Caco-2 (cell line): ENCODE measurements around the gene GJB6. TPM values are rescaled to one million over a fixed set of nuclear protein-coding genes. Genes with fewer than 3 reads are reported as not detected.

Experiments
- BruUV-seq: library from RNA; stranded (reverse); fragments of 400-500 nt; replicated peaks from 2 replicates; lab custom pipeline; 2021; lab: Mats Ljungman, UMichigan
- CTCF ChIA-PET: fragments of 300-600 bp; sonication (Branson Sonifier 250); formaldehyde crosslinking; loops from one replicate; lab custom pipeline; 2022; ENCODE audit warnings: antibody characterized with exemption; lab: Charles Lee
- POLR2A ChIA-PET: fragments of 300-600 bp; sonication (Branson Sonifier 250); formaldehyde crosslinking; loops from one replicate; lab custom pipeline; 2022; ENCODE audit warnings: antibody characterized with exemption; lab: Charles Lee
- DNase-seq, 2 experiments: peaks; one replicate each; pipeline versions ENCODE4 v3.0.0 to v3.0.0-alpha.2; 2020 to 2022
- H3K27me3 ChIP-seq: replicated peaks from 2 replicates; pipeline ENCODE4 v1.6.0; 2011; ENCODE audit warnings: low read length; ENCODE audit not compliant: control insufficient read depth, insufficient read depth
- H3K36me3 ChIP-seq: 2 replicates; pipeline ENCODE4 v1.5.1; 2011; ENCODE audit warnings: low read length; ENCODE audit not compliant: control insufficient read depth, insufficient read depth
- H3K4me1 ChIP-seq: fragments of 250-450 bp; sonication (Bioruptor Pico); 2 replicates; pipeline ENCODE4 v1.5.1; 2020; ENCODE audit warnings: mild to moderate bottlenecking
- H3K4me3 ChIP-seq: 2 replicates; pipeline ENCODE4 v1.5.1; 2011; ENCODE audit warnings: low read depth, mild to moderate bottlenecking, control low read depth, low read length
- H3K9me3 ChIP-seq: fragments of 250-450 bp; sonication (Bioruptor Pico); 2 replicates; pipeline ENCODE4 v1.5.1; 2020; ENCODE audit warnings: mild to moderate bottlenecking, moderate library complexity
- H3K27ac Mint-ChIP-seq: one replicate; pipeline ENCODE4 v1.8.0; 2022; ENCODE audit warnings: mixed read lengths; ENCODE audit not compliant: unreplicated experiment
- H3K27me3 Mint-ChIP-seq: one replicate; pipeline ENCODE4 v1.8.0; 2022; ENCODE audit warnings: mixed read lengths; ENCODE audit not compliant: insufficient read depth, unreplicated experiment
- H3K36me3 Mint-ChIP-seq: one replicate; pipeline ENCODE4 v1.8.0; 2022; ENCODE audit warnings: mild to moderate bottlenecking, mixed read lengths; ENCODE audit not compliant: insufficient read depth, unreplicated experiment
- H3K4me1 Mint-ChIP-seq: one replicate; pipeline ENCODE4 v1.8.0; 2022; ENCODE audit warnings: low read depth, mixed read lengths; ENCODE audit not compliant: unreplicated experiment
- H3K4me3 Mint-ChIP-seq: one replicate; pipeline ENCODE4 v1.8.0; 2022; ENCODE audit warnings: mild to moderate bottlenecking, moderate library complexity, mixed read lengths; ENCODE audit not compliant: unreplicated experiment
- H3K9me3 Mint-ChIP-seq: one replicate; pipeline ENCODE4 v1.8.0; 2022; ENCODE audit warnings: mixed read lengths; ENCODE audit not compliant: unreplicated experiment
- CTCF ChIP-seq, 2 experiments: fragments of 200-600 bp in 1 of 2; IDR thresholded peaks; 1 replicate in 1 of 2; 2 replicates in 1 of 2; pipeline versions ENCODE4 v1.5.1 to v1.8.0; 2011 to 2022; ENCODE audit warnings: antibody characterized with exemption in 1 of 2, control low read depth in 1 of 2, inconsistent platforms in 1 of 2, low read depth in 1 of 2, low read length in 1 of 2, mild to moderate bottlenecking in 1 of 2, moderate library complexity in 1 of 2; ENCODE audit not compliant: insufficient read depth in 1 of 2, severe bottlenecking in 1 of 2, unreplicated experiment in 1 of 2
- intact Hi-C: fragments of 100-400 bp; cut with micrococcal nuclease; formaldehyde crosslinking; loops from one replicate; pipeline ENCODE4 v1.10.0; 2022; ENCODE audit not compliant: unreplicated experiment
- total RNA-seq: library from RNA; stranded (reverse); gene quantifications from 2 replicates; pipeline ENCODE4 v1.2.3, GENCODE V29; 2022

Gene GJB6
- total RNA-seq, 1 experiment from 2014 or later = not detected

- TF ChIP-seq CTCF (IDR thresholded peaks at IDR 0.05; ENCODE audit: insufficient read depth in 1 of 2, low read depth in 1 of 2, low read length in 1 of 2, severe bottlenecking in 1 of 2, unreplicated experiment in 1 of 2) = no peak
- Histone ChIP-seq H3K4me1 (0 out of 2 replicates have a peak, but pooled peaks cover 4% of the 10 kb centered on the region), H3K36me3 (no peaks in the 10 kb centered on the region), H3K27me3 (0 out of 2 replicates have a peak, but pooled peaks cover 2% of the 10 kb centered on the region), H3K4me3 (no peak overlapping the region), H3K9me3 (no peaks in the 10 kb centered on the region)
- Mint-ChIP-seq H3K36me3 (no peaks in the 10 kb centered on the region), H3K4me3 (no peak overlapping the region), H3K27ac (no peak overlapping the region), H3K4me1 (no peaks in the 10 kb centered on the region), H3K27me3 (peaks cover 8% of the 10 kb centered on the region), H3K9me3 (no peaks in the 10 kb centered on the region)
- no TSS peak for BruUV-seq
- intact Hi-C loops = no loop called here
- POLR2A ChIA-PET = no interaction called here
- CTCF ChIA-PET = no interaction called here
- DNase-seq = no peak
Measured at GRCh38 chr13:20270163-20270865, 38.2 kb upstream of the GJB6 start.

GRCh38 chr13:20264271-20265018, 32.3 kb upstream of the GJB6 start:
- POLR2A ChIA-PET = no interaction called here
- BruUV-seq = no TSS peak

More at GRCh38 chr13:20264271-20265018, 32.3 kb upstream of the GJB6 start:
- H3K36me3 Mint-ChIP-seq = no peaks in the 10 kb centered on the region
- H3K36me3 ChIP-seq = no peaks in the 10 kb centered on the region
- H3K4me1 ChIP-seq = no peaks in the 10 kb centered on the region
- DNase-seq = no peak
- H3K27ac Mint-ChIP-seq = no peak overlapping the region
- TF ChIP-seq CTCF (IDR thresholded peaks at IDR 0.05; ENCODE audit: insufficient read depth in 1 of 2, low read depth in 1 of 2, low read length in 1 of 2, severe bottlenecking in 1 of 2, unreplicated experiment in 1 of 2) = no peak
- CTCF ChIA-PET = no interaction called here
- no peaks in the 10 kb centered on the region for H3K9me3 Mint-ChIP-seq
- H3K27me3 ChIP-seq = no peaks in the 10 kb centered on the region; the same call in 1 of the 2 replicates
- intact Hi-C loops = no loop called here
- H3K4me3 ChIP-seq = no peak overlapping the region
- peaks cover 9% of the 10 kb centered on the region for H3K27me3 Mint-ChIP-seq
- no peak overlapping the region for H3K4me3 Mint-ChIP-seq
- no peaks in the 10 kb centered on the region for H3K9me3 ChIP-seq
- H3K4me1 Mint-ChIP-seq = peaks cover 13% of the 10 kb centered on the region
